Measurements from ENCODE around the gene PARP4. TPM values are rescaled to one million over a fixed set of nuclear protein-coding genes. Genes with fewer than 3 reads are reported as not detected.
A peak's percentile ranks its signal among the peaks of the same experiment; 100 is the strongest.
"Not testable (repeated sequence)": the region's sequence is repeated elsewhere in the genome, so short reads cannot be mapped to it uniquely, and the experiment has no call there.

PARP4 gene
- total RNA-seq, 2 experiments from 2014 or later = 52.1 to 53.5 TPM

DNA sequence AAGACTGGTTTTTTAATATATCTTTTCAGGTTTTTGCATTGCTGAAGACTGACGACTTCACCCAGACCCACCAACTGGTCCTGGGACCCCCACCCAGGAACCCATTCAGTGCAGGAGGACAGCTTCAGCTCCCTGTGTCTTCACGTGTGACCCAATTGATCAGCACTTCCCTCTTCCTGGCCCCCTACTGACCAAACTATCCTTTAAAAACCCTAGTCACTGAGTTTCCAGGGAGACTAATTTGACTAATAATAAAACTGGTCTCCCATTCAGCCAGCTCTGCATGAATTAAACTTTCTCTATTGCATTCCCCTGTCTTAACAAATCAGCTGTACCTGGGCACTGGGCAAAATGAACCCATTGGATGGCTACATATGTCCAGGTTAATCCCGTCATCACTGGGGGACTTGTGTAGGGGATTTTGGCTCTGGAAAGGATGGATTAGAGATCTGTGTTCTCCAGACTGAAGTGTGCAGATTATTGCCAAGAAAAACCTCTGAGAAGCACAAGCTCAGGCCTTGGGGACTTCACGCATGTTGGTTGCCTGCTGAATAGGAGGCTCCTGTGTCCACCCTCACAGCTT is 16.3 kb upstream of the PARP4 start:
- ChIA-PET CTCF (no interaction called here), POLR2A (no interaction called here)
- Mint-ChIP-seq H3K4me3 (no peak overlapping the region), H3K9me3 (ENCODE audit: insufficient read depth) (no peaks in the 10 kb centered on the region), H3K36me3 (ENCODE audit: low read depth) (no peaks in the 10 kb centered on the region), H3K27me3 (ENCODE audit: low read depth) (peaks cover 44% of the 10 kb centered on the region), H3K27ac (no peak overlapping the region), H3K4me1 (ENCODE audit: low read depth) (no peaks in the 10 kb centered on the region)
- DNase-seq (no peak), ATAC-seq (no peak)

DNA sequence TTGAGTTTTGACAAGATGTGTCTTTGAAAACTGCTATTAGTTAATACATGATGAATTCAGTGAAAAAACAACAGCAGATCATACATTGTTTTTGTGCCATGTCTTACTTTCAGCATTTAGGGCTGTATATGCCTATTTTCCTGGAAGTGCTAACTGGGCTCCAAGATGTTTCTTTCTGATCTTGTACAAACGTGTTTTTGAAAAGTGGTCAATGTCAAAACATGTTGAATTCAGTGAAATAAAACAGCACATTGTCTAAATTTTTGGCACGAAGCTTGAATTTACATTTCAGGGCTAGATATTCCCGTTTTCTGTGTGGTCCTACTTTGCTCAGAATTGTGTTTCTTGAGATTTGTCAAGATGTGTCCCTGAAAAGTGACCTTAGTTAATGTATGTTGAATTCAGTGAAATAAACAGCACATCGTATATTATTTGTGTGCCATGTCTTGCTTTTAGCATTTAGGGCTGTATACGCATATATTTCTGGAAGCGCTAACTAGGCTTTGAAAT is 14.7 kb upstream of the PARP4 start:
- ChIA-PET POLR2A (no interaction called here), CTCF (no interaction called here)
- Mint-ChIP-seq H3K4me1 (ENCODE audit: low read depth) (no peaks in the 10 kb centered on the region), H3K36me3 (ENCODE audit: low read depth) (no peaks in the 10 kb centered on the region), H3K4me3 (no peak overlapping the region), H3K27ac (no peak overlapping the region), H3K9me3 (ENCODE audit: insufficient read depth) (no peaks in the 10 kb centered on the region), H3K27me3 (ENCODE audit: low read depth) (peaks cover 31% of the 10 kb centered on the region)
- ATAC-seq = no peak
- no peak for DNase-seq

DNA sequence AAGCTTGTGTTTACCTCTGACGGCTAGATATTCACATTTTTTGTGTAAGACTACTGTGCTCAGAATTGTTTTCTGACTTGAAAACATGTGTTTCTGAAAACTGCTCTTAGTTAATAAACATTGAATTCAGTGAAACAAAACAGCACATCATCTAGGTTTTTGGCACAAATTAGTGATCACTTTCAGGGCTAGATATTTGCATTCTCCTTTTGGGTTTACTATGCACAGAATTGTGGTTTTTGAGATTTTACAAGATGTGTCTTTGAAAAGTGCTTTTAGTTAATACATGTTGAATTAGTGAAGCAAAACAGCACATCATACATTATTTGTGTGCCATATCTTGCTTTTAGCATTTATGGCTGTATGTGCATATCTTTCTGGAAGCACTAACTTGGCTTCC is 8.2 kb upstream of the PARP4 start:
- DNase-seq (no peak), ATAC-seq (no peak)
- Mint-ChIP-seq H3K4me3 (no peak overlapping the region), H3K36me3 (ENCODE audit: low read depth) (no peaks in the 10 kb centered on the region), H3K27ac (no peak overlapping the region), H3K27me3 (ENCODE audit: low read depth) (peaks cover 6% of the 10 kb centered on the region), H3K9me3 (ENCODE audit: insufficient read depth) (no peaks in the 10 kb centered on the region), H3K4me1 (ENCODE audit: low read depth) (peaks cover 12% of the 10 kb centered on the region)
- ChIA-PET CTCF (interaction anchor here (1.7 kb wide), 1 partner anchor 84 kb away, joined by 3 read pairs; no protein-coding TSS in a partner anchor), POLR2A (no interaction called here)

DNA sequence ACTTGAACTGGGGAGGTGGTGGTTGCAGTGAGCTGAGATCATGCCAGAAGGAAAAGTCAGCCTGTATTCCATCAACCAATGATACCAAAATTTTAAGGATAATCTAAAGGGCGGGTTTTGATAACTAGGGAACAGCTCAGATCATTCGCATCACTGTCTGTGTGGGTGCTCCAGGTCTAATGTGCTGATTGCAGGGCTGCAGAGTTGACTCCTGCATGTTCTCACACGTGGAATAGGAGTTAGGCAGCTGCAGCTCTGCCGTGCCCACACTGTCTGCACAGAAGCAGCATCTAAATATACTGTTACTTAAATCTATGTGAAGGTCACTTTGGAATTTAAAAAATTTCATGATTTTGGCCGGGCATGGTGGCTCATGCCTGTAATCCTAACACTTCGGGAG is 4.3 kb upstream of the PARP4 start:
- CTCF ChIA-PET = no interaction called here
- H3K27ac Mint-ChIP-seq = no peak overlapping the region
- H3K36me3 Mint-ChIP-seq (ENCODE audit: low read depth) = no peaks in the 10 kb centered on the region
- no peak for ATAC-seq
- H3K27me3 Mint-ChIP-seq (ENCODE audit: low read depth) = peaks cover 3% of the 10 kb centered on the region
- H3K4me1 Mint-ChIP-seq (ENCODE audit: low read depth) = peaks cover 22% of the 10 kb centered on the region
- H3K9me3 Mint-ChIP-seq (ENCODE audit: insufficient read depth) = no peaks in the 10 kb centered on the region
- POLR2A ChIA-PET = no interaction called here
- no peak for DNase-seq
- no peak overlapping the region for H3K4me3 Mint-ChIP-seq

DNA sequence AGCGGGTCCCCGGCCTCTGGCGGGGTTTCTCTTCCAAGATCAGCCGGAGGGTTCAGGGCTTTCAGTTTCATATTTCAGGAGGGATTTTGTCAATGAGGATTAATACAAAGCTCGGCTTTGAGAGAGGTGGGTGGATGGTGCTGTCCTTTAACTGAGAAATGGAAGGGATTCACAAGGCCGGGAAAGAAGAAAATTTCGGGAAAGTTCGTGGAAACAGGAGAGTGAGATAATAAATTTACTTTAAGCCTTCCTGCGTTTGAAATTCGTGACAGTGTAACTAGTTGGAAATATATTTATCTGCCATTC is 283 bp upstream of the PARP4 start:
- POLR2A ChIA-PET = interaction anchor here (0.7 to 1.3 kb wide), 4 partner anchors 9 to 262 kb away, joined by 3 to 4 read pairs (median 3); no protein-coding TSS in a partner anchor
- no peak for DNase-seq
- no peaks in the 10 kb centered on the region for H3K9me3 Mint-ChIP-seq (ENCODE audit: insufficient read depth)
- CTCF ChIA-PET = interaction anchor here (1.0 kb wide), 1 partner anchor 248 kb away, joined by 3 read pairs; no protein-coding TSS in a partner anchor
- peaks cover 20% of the 10 kb centered on the region for H3K36me3 Mint-ChIP-seq (ENCODE audit: low read depth)
- H3K27me3 Mint-ChIP-seq (ENCODE audit: low read depth) = peaks cover 3% of the 10 kb centered on the region
- peak overlapping the region; percentile 91 for H3K4me3 Mint-ChIP-seq
- H3K4me1 Mint-ChIP-seq (ENCODE audit: low read depth) = peaks cover 37% of the 10 kb centered on the region
- H3K27ac Mint-ChIP-seq = peak overlapping the region; percentile 85
- no peak for ATAC-seq

DNA sequence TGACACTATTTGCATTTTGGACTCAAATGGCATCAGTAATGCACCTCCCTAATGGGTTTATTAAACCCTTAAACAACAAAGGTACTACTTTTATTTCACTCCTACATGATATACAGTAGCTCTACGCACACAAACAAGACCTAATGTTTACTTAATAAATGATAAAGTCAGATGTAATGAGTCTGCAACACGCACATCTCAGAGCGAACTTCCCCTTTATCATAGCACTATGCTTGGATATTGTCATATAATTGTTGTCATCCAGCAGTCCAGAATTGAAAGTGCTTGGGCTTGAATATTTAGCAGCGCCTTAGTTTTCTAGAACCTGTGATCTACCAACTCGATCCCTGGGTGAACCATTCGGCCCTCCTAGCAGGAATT is 772 bp downstream of the PARP4 start:
- Mint-ChIP-seq H3K36me3 (ENCODE audit: low read depth) (peaks cover 27% of the 10 kb centered on the region), H3K4me3 (peak overlapping the region; percentile 91), H3K27ac (peak overlapping the region; percentile 85), H3K4me1 (ENCODE audit: low read depth) (peaks cover 34% of the 10 kb centered on the region), H3K27me3 (ENCODE audit: low read depth) (peaks cover 3% of the 10 kb centered on the region), H3K9me3 (ENCODE audit: insufficient read depth) (no peaks in the 10 kb centered on the region)
- POLR2A ChIA-PET = interaction anchor here (0.6 to 1.5 kb wide), 3 partner anchors 55 to 241 kb away, joined by 3 to 5 read pairs (median 5); no protein-coding TSS in a partner anchor
- DNase-seq (no peak), ATAC-seq (no peak)
- CTCF ChIA-PET = interaction anchor here (1.0 kb wide), 1 partner anchor 247 kb away, joined by 3 read pairs; no protein-coding TSS in a partner anchor

DNA sequence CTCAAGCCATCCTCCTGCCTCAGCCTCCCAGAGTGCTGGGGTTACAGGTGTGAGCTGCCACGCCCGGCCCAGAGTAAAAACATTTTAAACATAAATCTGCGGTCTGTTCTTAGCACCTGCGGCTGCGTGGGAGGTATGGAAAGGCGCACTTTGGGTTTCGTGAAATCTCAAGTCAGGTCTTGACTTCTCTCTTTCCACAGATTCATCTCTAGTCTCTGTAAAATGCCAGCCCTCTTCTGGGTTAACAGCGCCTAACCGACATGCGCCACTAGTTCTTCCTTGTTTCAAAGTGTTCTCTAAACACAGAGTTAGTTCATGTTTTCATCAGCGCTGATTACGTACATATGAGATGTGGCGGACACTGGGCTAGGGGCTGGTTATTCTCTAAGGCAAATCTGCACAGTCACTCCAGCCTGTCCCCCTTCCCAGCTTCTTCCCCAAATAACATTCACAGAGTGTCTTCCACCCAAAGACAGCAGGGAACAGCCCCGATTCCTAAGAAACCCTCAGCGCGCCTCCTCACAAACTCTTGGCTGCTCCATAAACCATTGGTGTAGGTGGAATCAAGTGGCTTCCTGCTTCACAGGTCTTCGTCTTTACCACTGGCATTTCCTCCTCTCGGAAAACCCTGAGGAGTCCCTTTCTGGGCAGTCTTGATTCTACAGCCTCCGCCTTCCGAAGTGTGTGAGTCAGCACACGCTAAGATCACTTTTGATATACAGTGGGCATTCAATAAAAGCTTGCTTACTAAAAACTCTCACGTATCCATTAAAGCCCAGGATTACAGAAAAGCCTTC is 1.4 kb downstream of the PARP4 start:
- CTCF ChIA-PET = interaction anchor here (1.4 kb wide), 1 partner anchor 216 kb away, joined by 3 read pairs; no protein-coding TSS in a partner anchor

DNA sequence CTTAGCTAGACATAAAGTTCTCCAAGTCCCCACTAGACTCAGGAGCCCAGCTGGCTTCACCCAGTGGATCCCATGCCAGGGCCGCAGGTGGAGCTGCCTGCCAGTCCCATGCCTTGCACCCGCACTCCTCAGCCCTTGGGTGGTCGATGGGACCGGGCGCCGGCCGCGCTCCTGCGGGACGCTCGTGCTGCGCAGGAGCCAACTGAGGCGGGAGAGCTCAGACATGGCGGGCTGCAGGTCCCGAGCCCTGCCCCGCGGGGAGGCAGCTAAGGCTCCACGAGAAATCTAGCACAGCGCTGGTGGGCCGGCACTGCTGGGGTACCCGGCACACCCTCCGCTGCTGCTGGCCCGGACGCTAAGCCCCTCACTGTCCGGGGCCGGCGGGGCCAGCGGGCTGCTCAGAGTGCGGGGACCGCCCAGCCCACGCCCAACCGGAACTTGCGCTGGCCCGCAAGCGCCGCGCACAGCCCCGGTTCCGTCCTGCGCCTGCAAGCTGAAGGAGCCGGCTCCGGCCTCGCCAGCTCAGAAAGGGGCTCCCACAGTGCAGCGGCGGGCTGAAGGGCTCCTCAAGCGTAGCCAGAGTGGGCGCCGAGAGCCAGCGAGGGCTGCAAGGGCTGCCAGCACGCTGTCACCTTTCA is 5.8 kb downstream of the PARP4 start:
- POLR2A ChIA-PET = no interaction called here

More for the DNA sequence above, 1.4 kb downstream of the PARP4 start:
- Mint-ChIP-seq H3K9me3 (ENCODE audit: insufficient read depth) (no peaks in the 10 kb centered on the region), H3K4me1 (ENCODE audit: low read depth) (peaks cover 32% of the 10 kb centered on the region), H3K4me3 (peak overlapping the region; percentile 91), H3K27me3 (ENCODE audit: low read depth) (peaks cover 3% of the 10 kb centered on the region), H3K36me3 (ENCODE audit: low read depth) (peaks cover 30% of the 10 kb centered on the region), H3K27ac (peak overlapping the region; percentile 85)
- ATAC-seq (peak; percentile 38), DNase-seq (peak; percentile 48)
- POLR2A ChIA-PET = interaction anchor here (0.6 to 1.5 kb wide), 4 partner anchors 54 to 240 kb away, joined by 3 to 5 read pairs (median 4); no protein-coding TSS in a partner anchor

DNA sequence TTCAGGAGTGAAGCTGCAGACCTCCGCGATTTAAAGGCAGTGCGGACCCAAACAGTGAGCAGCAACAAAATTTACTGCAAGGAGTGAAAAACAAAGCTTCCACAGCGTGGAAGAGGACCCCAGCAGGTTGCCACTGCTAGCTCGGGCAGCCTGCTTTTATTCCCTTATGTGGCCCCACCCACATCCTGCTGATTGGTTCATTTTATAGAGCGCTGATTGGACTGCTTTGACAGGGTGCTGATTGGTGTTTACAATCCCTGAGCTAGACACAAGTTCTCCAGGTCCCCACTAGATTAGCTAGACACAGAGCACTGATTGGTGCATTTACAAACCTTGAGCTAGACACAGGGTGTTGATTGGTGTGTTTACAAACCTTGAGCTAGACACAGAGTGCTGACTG is 6.3 kb downstream of the PARP4 start:
- H3K4me3 Mint-ChIP-seq; ATAC-seq; POLR2A ChIA-PET; H3K27ac Mint-ChIP-seq; H3K9me3 Mint-ChIP-seq (ENCODE audit: insufficient read depth); DNase-seq; CTCF ChIA-PET; H3K27me3 Mint-ChIP-seq (ENCODE audit: low read depth): not testable (repeated sequence)
- Mint-ChIP-seq H3K36me3 (ENCODE audit: low read depth) (peaks cover 48% of the 10 kb centered on the region), H3K4me1 (ENCODE audit: low read depth) (peaks cover 13% of the 10 kb centered on the region)

More for the DNA sequence above, 5.8 kb downstream of the PARP4 start:
- no peaks in the 10 kb centered on the region for H3K9me3 Mint-ChIP-seq (ENCODE audit: insufficient read depth)
- no peaks in the 10 kb centered on the region for H3K27me3 Mint-ChIP-seq (ENCODE audit: low read depth)
- CTCF ChIA-PET = no interaction called here
- H3K4me3 Mint-ChIP-seq = no peak overlapping the region
- H3K4me1 Mint-ChIP-seq (ENCODE audit: low read depth) = peaks cover 18% of the 10 kb centered on the region
- ATAC-seq (no peak), DNase-seq (no peak)
- no peak overlapping the region for H3K27ac Mint-ChIP-seq
- peaks cover 48% of the 10 kb centered on the region for H3K36me3 Mint-ChIP-seq (ENCODE audit: low read depth)

DNA sequence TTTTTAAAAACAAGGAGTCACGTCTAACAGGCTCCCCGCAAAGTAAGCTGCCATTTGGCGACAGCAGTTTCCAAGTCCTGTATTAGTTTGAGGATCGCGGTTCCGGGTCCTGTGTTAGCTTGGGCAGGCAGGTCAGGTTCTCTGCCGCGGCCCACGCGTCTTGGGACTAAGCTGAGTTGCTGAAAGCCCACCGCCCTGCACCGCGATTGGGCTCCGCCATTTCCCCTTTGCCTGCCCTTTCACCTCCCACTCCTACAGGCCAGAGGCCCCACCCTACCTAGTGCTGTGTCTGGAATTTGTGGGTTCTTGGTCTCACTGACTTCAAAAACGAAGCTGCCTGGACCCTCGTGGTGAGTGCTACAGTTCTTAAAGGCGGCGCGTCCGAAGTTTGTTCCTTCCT is 6.8 kb downstream of the PARP4 start:
- H3K9me3 Mint-ChIP-seq (ENCODE audit: insufficient read depth) = no peaks in the 10 kb centered on the region
- H3K36me3 Mint-ChIP-seq (ENCODE audit: low read depth) = peaks cover 49% of the 10 kb centered on the region
- H3K4me1 Mint-ChIP-seq (ENCODE audit: low read depth) = peaks cover 8% of the 10 kb centered on the region
- H3K4me3 Mint-ChIP-seq = no peak overlapping the region
- CTCF ChIA-PET = no interaction called here
- no peaks in the 10 kb centered on the region for H3K27me3 Mint-ChIP-seq (ENCODE audit: low read depth)
- no peak overlapping the region for H3K27ac Mint-ChIP-seq
- DNase-seq (no peak), ATAC-seq (no peak)
- POLR2A ChIA-PET = no interaction called here

DNA sequence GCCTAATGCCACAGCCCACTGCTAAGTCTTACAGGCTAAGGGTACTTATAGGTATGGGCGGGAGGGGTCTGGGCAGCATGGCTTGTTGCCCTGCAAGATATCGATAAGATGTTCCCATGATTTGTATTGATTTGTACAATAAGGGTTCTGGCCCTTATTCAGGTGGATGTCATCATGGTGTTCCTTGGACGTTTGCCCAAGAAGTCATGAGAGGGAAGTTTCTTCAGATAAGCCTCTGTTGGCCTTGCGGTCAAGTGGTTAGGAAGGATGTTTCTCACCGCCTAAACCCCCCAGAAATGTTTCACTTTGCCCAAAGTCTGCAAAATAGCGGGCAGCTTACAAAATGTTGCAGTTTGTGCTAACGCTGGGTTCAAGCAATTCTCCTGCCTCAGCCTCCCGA is 7.3 kb downstream of the PARP4 start:
- H3K4me3 Mint-ChIP-seq = no peak overlapping the region
- ATAC-seq (no peak), DNase-seq (no peak)
- H3K4me1 Mint-ChIP-seq (ENCODE audit: low read depth) = peaks cover 5% of the 10 kb centered on the region
- no peaks in the 10 kb centered on the region for H3K9me3 Mint-ChIP-seq (ENCODE audit: insufficient read depth)
- POLR2A ChIA-PET = no interaction called here
- H3K27ac Mint-ChIP-seq = no peak overlapping the region
- CTCF ChIA-PET = no interaction called here
- H3K36me3 Mint-ChIP-seq (ENCODE audit: low read depth) = peaks cover 50% of the 10 kb centered on the region
- H3K27me3 Mint-ChIP-seq (ENCODE audit: low read depth) = no peaks in the 10 kb centered on the region

DNA sequence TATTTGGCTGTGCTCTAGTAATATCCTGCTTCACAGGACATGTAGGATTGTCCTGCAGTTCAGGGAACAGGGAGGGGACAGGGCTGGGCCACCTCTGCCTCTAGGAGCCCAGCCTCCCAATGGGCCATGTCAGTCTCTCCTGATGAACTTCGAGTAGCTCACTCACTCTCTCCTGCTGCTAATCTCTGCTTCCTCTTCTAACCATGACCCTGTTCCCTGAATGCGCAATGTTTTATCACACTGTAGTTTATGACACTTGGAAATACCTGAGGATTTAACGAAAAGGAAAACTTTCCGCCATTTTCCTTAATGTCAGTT is 9.2 kb downstream of the PARP4 start:
- Mint-ChIP-seq H3K4me1 (ENCODE audit: low read depth) (peaks cover 2% of the 10 kb centered on the region), H3K4me3 (no peak overlapping the region), H3K36me3 (ENCODE audit: low read depth) (peaks cover 45% of the 10 kb centered on the region), H3K27ac (no peak overlapping the region), H3K9me3 (ENCODE audit: insufficient read depth) (no peaks in the 10 kb centered on the region), H3K27me3 (ENCODE audit: low read depth) (no peaks in the 10 kb centered on the region)
- ChIA-PET POLR2A (no interaction called here), CTCF (no interaction called here)
- no peak for ATAC-seq
- no peak for DNase-seq

Data from activated CD8-positive, alpha-beta T cell treated with anti-CD3 and anti-CD28 coated beads, Interleukin-2, amount 10 ng/mL, durations not matched to agents 7 days and 5 days (primary cell).